ENCODE measurements around the gene KAZN. TPM values are rescaled to one million over a fixed set of nuclear protein-coding genes. Genes with fewer than 3 reads are reported as not detected.

KAZN gene
- total RNA-seq, 2 donors from 2014 or later, result 3.4 to 12.2 TPM

DNA sequence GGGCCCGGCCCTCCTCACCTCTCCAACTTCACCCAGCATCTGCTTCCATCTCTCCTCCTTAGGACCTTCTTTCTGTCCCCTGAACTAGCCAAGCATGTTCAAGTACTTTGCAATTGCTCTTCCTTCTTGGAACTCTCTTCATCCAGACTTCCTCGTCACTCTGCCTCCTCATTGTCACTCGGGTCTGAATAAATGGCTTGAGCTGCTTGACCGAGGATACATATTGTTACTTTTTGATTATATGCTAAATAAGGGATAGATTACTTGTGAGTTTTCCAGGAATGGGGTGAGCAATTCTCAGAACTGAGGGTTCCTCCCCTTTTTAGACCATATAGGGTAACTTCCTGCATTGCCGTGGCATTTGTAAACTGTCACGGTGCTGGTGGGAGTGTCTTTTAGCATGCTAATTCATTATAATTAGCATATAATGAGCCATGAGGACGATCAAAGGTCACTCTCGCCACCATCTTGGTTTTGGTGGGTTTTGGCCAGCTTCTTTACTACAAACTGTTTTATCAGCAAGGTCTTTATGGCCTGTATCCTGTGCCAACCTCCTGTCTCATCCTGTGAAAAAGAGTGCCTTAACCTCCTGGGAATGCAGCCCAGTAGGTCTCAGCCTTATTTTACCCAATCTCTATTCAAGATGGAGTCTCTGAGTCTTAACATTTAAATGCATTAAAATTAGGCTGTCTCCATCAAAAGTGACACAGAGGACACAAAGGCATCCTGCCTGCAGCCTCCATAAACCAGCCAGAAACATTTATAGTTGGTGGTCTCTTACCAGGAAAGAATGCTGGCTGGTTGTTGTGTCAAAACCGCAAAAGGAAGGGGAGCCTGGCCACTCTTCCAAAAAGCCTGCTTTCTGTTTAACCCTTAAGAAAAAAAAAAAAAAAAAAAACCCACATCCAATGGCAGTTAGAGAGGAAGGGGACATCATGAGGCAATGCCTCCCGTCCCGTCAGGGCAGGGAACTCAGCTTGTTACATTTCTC is 179.3 kb downstream of the KAZN start:
- H3K27ac ChIP-seq, result no peak overlapping the region
- H3K4me1 ChIP-seq, result peaks cover under 1% of the 10 kb centered on the region
- no peaks in the 10 kb centered on the region for H3K27me3 ChIP-seq
- no peak overlapping the region for H3K4me3 ChIP-seq
- no peaks in the 10 kb centered on the region for H3K36me3 ChIP-seq (replicated peaks in 1 of 2; ENCODE audit: insufficient read depth in 1 of 2, low read depth in 2 of 2)
- no peaks in the 10 kb centered on the region for H3K9me3 ChIP-seq
- intact Hi-C loops (cut with DNase I), result no loop called here
- TF ChIP-seq POLR2A (IDR thresholded peaks at IDR 0.05), result no peak
- TF ChIP-seq, protein P1, sequence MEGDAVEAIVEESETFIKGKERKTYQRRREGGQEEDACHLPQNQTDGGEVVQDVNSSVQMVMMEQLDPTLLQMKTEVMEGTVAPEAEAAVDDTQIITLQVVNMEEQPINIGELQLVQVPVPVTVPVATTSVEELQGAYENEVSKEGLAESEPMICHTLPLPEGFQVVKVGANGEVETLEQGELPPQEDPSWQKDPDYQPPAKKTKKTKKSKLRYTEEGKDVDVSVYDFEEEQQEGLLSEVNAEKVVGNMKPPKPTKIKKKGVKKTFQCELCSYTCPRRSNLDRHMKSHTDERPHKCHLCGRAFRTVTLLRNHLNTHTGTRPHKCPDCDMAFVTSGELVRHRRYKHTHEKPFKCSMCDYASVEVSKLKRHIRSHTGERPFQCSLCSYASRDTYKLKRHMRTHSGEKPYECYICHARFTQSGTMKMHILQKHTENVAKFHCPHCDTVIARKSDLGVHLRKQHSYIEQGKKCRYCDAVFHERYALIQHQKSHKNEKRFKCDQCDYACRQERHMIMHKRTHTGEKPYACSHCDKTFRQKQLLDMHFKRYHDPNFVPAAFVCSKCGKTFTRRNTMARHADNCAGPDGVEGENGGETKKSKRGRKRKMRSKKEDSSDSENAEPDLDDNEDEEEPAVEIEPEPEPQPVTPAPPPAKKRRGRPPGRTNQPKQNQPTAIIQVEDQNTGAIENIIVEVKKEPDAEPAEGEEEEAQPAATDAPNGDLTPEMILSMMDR (IDR thresholded peaks at IDR 0.05), result no peak
- no peak for ATAC-seq
- WGBS, 2 donors, result 69 to 75% methylated on average over 11 of the region's 11 CpGs
- no peak for DNase-seq

DNA sequence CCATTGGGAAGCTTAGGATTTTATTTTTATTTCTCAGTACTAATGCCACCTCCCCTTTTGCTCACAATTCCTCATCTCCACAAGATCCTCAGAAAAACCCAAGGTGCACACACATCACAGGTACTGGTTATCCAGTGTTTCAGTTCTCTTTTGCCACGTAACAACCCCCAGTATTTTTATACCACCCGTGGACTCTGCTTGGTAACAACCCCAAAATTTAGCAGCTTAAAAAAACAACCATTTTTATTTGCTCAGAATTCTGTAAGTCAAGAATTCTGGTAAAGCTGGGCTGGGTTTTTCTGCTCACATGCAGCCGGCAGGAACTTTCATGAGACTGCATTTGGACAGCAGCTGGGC is 180.0 kb downstream of the KAZN start:
- H3K36me3 ChIP-seq (replicated peaks in 1 of 2; ENCODE audit: insufficient read depth in 1 of 2, low read depth in 2 of 2), result no peaks in the 10 kb centered on the region
- H3K4me3 ChIP-seq, result no peak overlapping the region
- H3K27me3 ChIP-seq, result no peaks in the 10 kb centered on the region
- peak overlapping the region in 2 of 4 donors; percentile 0 to 45 for H3K27ac ChIP-seq
- H3K4me1 ChIP-seq, result peaks cover 7% of the 10 kb centered on the region
- TF ChIP-seq POLR2A (IDR thresholded peaks at IDR 0.05), result no peak
- TF ChIP-seq, protein P1 (IDR thresholded peaks at IDR 0.05), result no peak
- DNase-seq (no peak), ATAC-seq (no peak)
- no peaks in the 10 kb centered on the region for H3K9me3 ChIP-seq
- intact Hi-C loops (cut with DNase I), result no loop called here
- WGBS, 2 donors, result 67 to 74% methylated on average over 3 of the region's 3 CpGs

DNA sequence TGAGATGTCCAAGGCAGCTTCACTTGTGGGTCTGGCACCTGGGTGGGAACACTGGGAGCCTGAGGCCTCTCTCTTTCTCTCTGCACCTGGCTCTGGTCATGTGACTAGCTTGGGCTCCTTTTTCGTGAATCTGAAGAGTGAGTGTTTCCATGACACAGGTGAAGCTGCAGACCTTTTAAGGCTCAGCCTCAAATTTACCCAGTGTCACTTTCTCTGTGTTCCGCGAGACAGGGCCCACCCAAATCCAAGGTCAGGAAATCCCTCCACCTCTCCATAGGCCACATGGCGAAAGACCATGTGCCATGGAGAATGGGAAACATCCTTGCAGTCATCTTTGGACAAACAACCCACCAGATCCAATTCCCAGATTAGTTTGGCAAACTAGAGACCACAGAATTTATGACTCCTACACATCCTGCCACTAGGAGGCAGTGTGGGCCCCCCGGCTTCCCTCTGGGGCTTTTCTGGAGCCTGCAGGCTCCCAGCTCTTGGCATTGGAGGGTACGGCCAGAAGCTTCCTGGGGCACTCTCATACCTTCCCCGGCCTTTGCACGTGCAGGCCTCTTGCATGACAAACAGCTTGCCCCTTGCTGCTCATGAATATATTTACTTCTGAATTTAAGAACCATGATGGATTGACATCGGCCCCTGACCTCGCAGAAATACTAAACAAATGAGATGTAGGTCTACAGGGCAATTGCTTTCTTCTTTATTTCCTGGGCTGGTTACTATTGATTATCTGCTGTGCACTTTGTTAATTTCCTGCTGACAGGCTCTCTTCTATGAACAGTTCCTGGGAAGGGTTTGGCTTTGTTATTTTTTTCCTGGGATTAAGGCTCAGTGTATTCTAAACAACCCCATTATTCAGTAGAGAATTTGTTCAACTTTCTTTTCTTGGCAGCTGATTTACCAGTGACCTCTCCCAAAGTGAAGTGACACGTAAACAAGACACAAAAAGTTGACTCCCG is 180.7 kb downstream of the KAZN start:
- H3K9me3 ChIP-seq, result no peaks in the 10 kb centered on the region
- intact Hi-C loops (cut with DNase I), result no loop called here
- 39 to 46% methylated on average over 10 to 12 of the region's 12 CpGs for WGBS, 2 donors
- no peaks in the 10 kb centered on the region for H3K27me3 ChIP-seq
- TF ChIP-seq, protein P1 (IDR thresholded peaks at IDR 0.05), result peak; percentile 59 to 74 (median 68)
- no peak for TF ChIP-seq POLR2A (IDR thresholded peaks at IDR 0.05)
- no peak overlapping the region for H3K4me3 ChIP-seq
- H3K4me1 ChIP-seq, result peaks cover 8% of the 10 kb centered on the region
- DNase-seq (peak; percentile 47 to 67 (median 60)), ATAC-seq (peak; percentile 59)
- no peaks in the 10 kb centered on the region for H3K36me3 ChIP-seq (replicated peaks in 1 of 2; ENCODE audit: insufficient read depth in 1 of 2, low read depth in 2 of 2)
- peak overlapping the region in 2 of 4 donors; percentile 0 to 45 for H3K27ac ChIP-seq

DNA sequence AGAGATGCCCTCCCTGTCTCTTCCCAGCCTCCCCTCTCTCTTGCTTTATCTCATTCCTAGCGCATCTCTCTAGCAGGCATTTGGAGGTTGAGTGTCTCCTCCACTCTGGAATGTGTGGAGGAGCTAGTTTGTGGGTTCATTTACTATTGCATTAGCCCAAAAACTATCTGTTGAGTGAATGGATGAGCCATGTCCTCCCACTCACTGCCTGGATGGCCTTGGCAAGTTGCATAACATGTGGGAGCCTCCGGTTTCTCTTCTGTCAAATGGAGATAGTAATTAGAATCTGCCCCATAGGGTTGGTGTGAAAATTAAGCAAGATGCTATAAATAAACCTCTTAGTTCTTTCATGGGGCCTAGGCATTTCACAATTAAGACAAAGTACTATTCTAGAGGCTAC is 181.8 kb downstream of the KAZN start:
- TF ChIP-seq POLR2A (IDR thresholded peaks at IDR 0.05), result no peak
- TF ChIP-seq, protein P1 (IDR thresholded peaks at IDR 0.05), result no peak
- ATAC-seq (no peak), DNase-seq (no peak)
- intact Hi-C loops (cut with DNase I), result no loop called here
- Histone ChIP-seq H3K4me3 (no peak overlapping the region), H3K27me3 (no peaks in the 10 kb centered on the region), H3K4me1 (peaks cover 10% of the 10 kb centered on the region), H3K36me3 (replicated peaks in 1 of 2; ENCODE audit: insufficient read depth in 1 of 2, low read depth in 2 of 2) (no peaks in the 10 kb centered on the region), H3K9me3 (no peaks in the 10 kb centered on the region), H3K27ac (no peak overlapping the region)
- WGBS, 2 donors, result 58 to 63% methylated on average over 2 of the region's 2 CpGs

All from body of pancreas (tissue), 4 donors.